GM12872 (cell line): Measurements from ENCODE around the gene DCTD.

Experiments used
- TF ChIP-seq, protein P1 (sequence below): IDR thresholded peaks from 3 replicates; pipeline ENCODE4 v1.5.1; 2011; ENCODE audit warnings: low read depth, mild to moderate bottlenecking, low read length, moderate library complexity; ENCODE audit not compliant: insufficient read depth

The DCTD gene

DNA sequence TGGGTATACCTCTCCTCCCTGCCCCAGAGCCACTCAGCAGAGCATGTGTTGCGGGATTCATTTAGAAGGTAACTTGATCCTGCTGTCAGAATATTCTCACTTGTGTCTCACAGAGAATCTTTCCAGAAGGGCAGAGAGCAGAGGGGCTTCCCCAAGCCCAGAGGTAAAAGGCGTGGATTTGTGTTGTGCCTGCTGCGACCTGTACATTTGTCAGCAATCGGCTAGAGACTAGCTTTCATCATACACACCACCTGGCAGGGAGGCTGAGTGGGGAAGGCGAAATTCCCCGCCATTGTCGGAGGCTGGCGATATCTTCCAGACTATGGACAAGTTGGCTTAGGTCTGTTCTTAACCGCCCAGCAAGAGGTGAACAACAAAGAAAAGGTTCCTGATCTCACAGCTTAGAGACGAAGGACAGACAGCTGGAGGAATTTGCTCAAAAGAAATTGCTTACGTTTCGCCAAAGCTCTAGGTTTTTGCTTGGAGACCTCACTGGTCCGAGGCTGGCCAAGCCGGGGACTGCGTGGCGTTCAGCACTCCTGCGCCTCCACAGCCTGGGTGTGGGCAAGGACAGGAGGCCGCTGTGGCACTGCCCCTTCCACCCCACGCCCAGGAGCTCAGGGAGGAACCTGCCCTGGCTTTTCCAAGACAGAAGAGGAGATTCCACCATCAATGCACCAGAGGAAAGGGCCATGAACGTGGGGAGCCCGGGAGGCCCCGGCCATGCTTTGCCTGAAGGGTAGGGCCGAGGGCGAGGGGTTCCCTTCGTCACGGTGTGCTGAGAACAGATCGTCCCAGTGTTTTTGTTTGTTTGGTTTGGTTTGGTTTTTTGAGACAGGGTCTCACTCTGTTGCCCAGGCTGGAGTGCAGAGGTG lies 69.4 kb downstream of the DCTD start:
- TF ChIP-seq, protein P1, sequence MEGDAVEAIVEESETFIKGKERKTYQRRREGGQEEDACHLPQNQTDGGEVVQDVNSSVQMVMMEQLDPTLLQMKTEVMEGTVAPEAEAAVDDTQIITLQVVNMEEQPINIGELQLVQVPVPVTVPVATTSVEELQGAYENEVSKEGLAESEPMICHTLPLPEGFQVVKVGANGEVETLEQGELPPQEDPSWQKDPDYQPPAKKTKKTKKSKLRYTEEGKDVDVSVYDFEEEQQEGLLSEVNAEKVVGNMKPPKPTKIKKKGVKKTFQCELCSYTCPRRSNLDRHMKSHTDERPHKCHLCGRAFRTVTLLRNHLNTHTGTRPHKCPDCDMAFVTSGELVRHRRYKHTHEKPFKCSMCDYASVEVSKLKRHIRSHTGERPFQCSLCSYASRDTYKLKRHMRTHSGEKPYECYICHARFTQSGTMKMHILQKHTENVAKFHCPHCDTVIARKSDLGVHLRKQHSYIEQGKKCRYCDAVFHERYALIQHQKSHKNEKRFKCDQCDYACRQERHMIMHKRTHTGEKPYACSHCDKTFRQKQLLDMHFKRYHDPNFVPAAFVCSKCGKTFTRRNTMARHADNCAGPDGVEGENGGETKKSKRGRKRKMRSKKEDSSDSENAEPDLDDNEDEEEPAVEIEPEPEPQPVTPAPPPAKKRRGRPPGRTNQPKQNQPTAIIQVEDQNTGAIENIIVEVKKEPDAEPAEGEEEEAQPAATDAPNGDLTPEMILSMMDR: no peak

DNA sequence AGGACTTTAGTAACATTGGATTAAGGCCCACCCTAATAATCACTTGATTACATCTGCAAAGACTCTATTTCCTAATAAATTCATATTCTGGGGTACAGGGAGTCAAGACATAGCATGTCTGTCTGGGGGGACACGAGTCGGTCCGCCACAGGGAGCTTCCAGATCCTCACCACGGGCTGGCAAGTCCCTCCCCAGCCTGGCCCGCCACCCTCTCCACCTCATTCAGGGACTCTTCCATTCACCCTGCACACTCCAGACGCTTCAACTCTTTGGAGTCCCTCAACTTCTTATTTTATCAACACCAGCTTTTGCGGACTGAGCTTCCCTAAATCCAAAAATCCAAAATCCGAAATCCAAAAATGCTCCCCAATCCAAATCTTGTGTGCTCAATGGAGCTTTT lies 71.2 kb downstream of the DCTD start:
- TF ChIP-seq, protein P1: no peak

DNA sequence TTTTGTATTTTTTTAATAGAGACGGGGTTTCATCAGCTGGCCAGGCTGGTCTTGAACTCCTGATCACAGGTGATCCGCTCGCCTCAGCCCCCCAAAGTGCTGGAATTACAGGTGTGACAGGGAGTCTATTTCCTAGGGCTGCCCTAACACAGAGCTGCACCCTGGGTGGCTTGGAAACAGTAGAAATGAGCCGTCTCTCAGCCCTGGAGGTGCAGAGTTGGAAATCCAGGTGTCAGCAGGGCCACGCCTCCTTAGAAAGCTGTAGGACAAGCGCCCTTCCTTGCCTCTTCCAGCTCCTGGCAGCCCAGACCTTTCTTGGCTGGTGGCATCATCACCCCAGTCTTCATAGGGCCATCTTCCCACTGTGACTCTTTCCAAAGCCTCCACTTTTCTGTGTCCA lies 71.6 kb downstream of the DCTD start:
- TF ChIP-seq, protein P1: no peak

DNA sequence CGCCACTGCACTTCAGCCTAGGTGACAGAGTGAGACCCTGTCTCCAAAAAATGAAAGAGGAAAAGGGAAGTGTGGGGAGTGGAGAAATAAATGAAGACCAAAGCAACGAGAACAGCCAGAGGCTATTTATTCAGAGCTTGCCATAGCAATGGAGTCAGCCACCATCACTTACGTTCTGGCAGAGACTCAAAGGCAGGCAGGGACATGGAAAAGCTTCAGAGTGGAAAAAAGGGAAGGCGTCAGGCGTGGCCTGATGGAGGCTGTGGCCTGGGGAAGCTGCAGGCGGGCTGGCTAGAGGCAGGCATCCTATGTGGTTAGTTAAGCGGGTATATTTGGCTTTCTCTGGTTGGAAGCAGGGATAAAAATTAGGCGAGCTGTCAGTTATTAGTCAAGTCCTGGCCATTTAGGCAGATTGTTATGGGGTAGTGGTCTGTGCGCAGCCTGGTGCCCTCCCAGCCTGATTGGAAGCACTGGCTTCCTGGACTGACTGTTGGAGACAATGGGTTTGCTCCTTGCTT lies 73.3 kb downstream of the DCTD start:
- TF ChIP-seq, protein P1: no peak

DNA sequence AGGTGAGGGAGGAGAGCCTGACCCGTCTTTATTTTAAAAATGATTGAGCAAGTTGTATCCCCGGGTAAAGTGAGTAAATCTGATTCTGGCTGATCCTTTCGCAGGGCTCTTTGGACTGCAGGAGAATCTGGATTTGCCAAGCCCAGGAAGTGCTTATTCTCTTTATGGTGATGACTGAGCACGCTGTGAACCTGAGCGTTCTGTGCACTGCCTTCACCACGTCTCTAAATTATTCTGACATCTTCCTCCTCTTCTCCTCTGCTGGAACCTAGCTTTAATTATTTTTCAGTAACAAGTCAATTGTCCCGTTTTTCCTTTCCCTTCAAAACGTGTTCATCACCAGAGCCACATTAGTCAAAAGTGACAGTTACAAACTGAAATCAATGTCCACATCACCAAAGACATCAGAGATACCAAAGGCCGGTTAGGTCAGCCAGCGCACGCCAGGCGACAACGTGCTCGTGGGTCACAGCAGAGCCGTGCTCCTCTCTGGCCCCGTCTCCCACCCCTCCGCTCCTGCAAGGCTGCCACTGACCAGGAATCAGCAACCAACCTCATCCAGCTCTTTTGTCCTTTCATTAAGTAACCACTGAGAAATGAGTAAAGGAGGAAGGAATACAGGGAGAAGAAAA lies 74.3 kb downstream of the DCTD start:
- TF ChIP-seq, protein P1: no peak

DNA sequence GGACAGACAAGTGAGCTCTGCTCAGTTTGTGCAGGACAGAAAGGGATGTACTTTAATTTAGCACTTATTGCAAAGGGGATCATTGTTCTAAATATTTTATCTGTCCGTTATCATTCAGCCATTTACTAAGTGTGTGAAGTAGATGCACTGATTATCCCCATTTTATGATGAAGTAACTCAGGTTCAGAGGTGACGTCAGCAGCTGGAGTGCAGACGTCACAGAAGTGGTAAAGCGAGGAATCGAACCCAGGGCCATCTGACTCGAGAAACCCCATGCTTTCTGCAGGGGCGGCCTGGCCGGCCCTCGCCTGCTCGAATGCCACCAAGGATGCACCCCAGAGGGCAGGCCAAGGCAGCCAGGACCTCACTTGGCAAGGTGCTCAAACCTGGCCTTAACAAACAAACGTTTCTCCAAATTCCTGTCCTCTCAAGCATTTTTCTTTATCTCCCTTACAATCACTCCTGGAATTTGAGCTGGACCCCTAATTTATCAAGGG lies 75.0 kb downstream of the DCTD start:
- TF ChIP-seq, protein P1: no peak

DNA sequence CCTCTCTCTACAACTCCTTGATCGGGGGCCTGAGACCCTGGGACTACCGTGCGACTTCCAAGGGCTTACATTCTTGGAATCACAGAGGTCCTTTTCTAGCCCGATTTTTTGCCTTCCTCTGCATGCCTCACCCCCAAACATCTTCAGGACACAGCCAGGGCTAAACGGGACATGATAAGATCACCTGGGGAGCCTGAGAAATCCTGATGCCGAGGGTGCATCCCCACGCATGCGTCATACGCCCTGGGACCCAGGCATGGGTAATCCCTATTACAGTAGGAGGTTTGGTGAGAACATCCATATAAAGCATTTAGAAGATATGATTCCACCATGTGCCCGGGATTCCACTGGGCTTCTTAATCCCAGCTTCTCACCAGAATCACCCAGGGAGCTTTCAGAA lies 77.1 kb downstream of the DCTD start:
- TF ChIP-seq, protein P1: no peak
